ENCODE results near the gene MANBA.
"Not testable (repeated sequence)": the region's sequence is repeated elsewhere in the genome, so short reads cannot be mapped to it uniquely, and the experiment has no call there.

The MANBA gene

GRCh38 chr4:102619021-102619420 is 141.7 kb downstream of the MANBA start:
- not testable (repeated sequence) for DNase-seq

GRCh38 chr4:102616636-102617035 is 144.1 kb downstream of the MANBA start:
- no peak for DNase-seq

- DNase-seq, result no peak
Observed at GRCh38 chr4:102614801-102615200, 146.0 kb downstream of the MANBA start.

- peak; percentile 20 for DNase-seq
Observed at GRCh38 chr4:102612824-102613366, 147.9 kb downstream of the MANBA start.

- DNase-seq, result no peak
Observed at GRCh38 chr4:102612210-102612609, 148.6 kb downstream of the MANBA start.

GRCh38 chr4:102610476-102610875 is 150.3 kb downstream of the MANBA start:
- DNase-seq, result no peak

GRCh38 chr4:102610007-102610406 is 150.8 kb downstream of the MANBA start:
- DNase-seq, result no peak

- no peak for DNase-seq
Observed at GRCh38 chr4:102608190-102608589, 152.6 kb downstream of the MANBA start.

- no peak for DNase-seq
Observed at GRCh38 chr4:102606846-102607450, 153.8 kb downstream of the MANBA start.

GRCh38 chr4:102606261-102606660 is 154.5 kb downstream of the MANBA start:
- no peak for DNase-seq

- DNase-seq, result no peak
Observed at GRCh38 chr4:102604222-102604940, 156.4 kb downstream of the MANBA start.

GRCh38 chr4:102601586-102602227 is 159.1 kb downstream of the MANBA start:
- DNase-seq, result no peak

GRCh38 chr4:102600689-102601088 is 160.1 kb downstream of the MANBA start:
- DNase-seq, result no peak

GRCh38 chr4:102599886-102600285 is 160.9 kb downstream of the MANBA start:
- no peak for DNase-seq

- DNase-seq, result no peak
Observed at GRCh38 chr4:102599455-102599854, 161.3 kb downstream of the MANBA start.

- no peak for DNase-seq
Observed at GRCh38 chr4:102598762-102599374, 161.9 kb downstream of the MANBA start.

- DNase-seq, result no peak
Observed at GRCh38 chr4:102598086-102598761, 162.5 kb downstream of the MANBA start.

GRCh38 chr4:102596532-102596931 is 164.2 kb downstream of the MANBA start:
- no peak for DNase-seq

- no peak for DNase-seq
Observed at GRCh38 chr4:102594000-102594399, 166.8 kb downstream of the MANBA start.

GRCh38 chr4:102593147-102593546 is 167.6 kb downstream of the MANBA start:
- no peak for DNase-seq

GRCh38 chr4:102592256-102592655 is 168.5 kb downstream of the MANBA start:
- DNase-seq, result no peak

- DNase-seq, result no peak
Observed at GRCh38 chr4:102589743-102590142, 171.0 kb downstream of the MANBA start.

- no peak for DNase-seq
Observed at GRCh38 chr4:102586644-102587021, 174.1 kb downstream of the MANBA start.

All from stimulated activated CD4-positive, alpha-beta T cell treated with anti-CD3 and anti-CD28 coated beads, Interleukin-12 subunit alpha, Interleukin-12 subunit beta, amount 100 ng/mL, for 4 hours (primary cell).